ENCODE measurements around the gene CARS2.

DNA sequence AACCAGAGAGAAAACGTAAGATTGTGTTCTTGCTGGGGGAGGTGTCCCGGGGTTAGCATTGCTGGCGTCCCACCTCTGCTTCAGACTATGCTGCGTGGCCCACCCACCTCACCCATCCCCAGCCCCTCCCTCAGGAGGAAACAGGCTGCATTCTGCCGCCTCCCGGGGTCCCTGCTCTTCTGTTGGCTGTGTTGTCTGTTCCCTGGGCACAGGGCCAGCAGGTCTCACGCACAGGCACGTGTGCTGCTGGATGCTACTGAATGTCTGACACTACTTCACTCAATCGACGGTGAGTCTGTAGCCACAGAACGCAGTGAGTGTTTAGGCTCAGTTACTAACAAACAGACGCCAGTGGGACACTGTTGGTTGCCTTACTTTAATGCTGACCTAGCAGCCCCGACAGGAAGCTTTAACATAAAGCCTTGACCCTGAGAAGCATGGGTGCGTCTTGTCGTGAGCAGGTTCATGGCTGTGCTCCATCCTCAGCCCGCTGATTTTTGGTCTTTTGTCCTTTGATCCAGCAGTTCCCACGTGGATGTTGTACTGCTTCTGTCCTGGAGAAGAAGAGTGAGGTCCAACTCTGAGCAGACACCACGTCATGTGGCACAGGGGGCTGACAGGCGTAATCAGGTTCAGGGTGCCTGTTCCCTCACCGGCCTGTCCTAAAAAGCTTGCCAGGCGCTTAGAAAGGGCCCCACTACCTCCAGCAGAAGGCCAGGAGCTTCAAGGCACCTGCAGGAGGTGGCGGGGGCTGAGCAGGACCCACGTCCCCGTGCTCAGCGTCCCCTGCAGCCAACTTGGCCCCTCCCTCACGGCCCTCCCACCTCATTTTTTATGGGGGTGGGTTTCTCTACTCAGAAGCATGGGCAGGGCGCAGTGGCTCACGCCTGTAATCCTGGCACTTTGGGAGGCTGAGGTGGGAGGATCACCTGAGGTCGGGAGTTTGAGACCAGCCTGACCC is 64.6 kb downstream of the CARS2 start:
- TF ChIP-seq CEBPB (IDR thresholded peaks at IDR 0.05) (no peak), EGR1 (IDR thresholded peaks at IDR 0.05) (no peak)
- TF ChIP-seq, protein P1, sequence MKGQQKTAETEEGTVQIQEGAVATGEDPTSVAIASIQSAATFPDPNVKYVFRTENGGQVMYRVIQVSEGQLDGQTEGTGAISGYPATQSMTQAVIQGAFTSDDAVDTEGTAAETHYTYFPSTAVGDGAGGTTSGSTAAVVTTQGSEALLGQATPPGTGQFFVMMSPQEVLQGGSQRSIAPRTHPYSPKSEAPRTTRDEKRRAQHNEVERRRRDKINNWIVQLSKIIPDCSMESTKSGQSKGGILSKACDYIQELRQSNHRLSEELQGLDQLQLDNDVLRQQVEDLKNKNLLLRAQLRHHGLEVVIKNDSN (IDR thresholded peaks at IDR 0.05) = no peak
- TF ChIP-seq, protein P2, sequence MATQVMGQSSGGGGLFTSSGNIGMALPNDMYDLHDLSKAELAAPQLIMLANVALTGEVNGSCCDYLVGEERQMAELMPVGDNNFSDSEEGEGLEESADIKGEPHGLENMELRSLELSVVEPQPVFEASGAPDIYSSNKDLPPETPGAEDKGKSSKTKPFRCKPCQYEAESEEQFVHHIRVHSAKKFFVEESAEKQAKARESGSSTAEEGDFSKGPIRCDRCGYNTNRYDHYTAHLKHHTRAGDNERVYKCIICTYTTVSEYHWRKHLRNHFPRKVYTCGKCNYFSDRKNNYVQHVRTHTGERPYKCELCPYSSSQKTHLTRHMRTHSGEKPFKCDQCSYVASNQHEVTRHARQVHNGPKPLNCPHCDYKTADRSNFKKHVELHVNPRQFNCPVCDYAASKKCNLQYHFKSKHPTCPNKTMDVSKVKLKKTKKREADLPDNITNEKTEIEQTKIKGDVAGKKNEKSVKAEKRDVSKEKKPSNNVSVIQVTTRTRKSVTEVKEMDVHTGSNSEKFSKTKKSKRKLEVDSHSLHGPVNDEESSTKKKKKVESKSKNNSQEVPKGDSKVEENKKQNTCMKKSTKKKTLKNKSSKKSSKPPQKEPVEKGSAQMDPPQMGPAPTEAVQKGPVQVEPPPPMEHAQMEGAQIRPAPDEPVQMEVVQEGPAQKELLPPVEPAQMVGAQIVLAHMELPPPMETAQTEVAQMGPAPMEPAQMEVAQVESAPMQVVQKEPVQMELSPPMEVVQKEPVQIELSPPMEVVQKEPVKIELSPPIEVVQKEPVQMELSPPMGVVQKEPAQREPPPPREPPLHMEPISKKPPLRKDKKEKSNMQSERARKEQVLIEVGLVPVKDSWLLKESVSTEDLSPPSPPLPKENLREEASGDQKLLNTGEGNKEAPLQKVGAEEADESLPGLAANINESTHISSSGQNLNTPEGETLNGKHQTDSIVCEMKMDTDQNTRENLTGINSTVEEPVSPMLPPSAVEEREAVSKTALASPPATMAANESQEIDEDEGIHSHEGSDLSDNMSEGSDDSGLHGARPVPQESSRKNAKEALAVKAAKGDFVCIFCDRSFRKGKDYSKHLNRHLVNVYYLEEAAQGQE (IDR thresholded peaks at IDR 0.05; ENCODE audit: low read depth) = no peak

Measured in Ishikawa (cell line).